ENCODE data around the gene GIT1. TPM values are rescaled to one million over a fixed set of nuclear protein-coding genes. Genes with fewer than 3 reads are reported as not detected.

Gene GIT1
- total and polyA plus RNA-seq, 9 of the 15 experiments (the other 6 are each of a cell fraction or from before 2014, with no cell fraction given): 0.35 to 35.3 (median 17.1) TPM

DNA sequence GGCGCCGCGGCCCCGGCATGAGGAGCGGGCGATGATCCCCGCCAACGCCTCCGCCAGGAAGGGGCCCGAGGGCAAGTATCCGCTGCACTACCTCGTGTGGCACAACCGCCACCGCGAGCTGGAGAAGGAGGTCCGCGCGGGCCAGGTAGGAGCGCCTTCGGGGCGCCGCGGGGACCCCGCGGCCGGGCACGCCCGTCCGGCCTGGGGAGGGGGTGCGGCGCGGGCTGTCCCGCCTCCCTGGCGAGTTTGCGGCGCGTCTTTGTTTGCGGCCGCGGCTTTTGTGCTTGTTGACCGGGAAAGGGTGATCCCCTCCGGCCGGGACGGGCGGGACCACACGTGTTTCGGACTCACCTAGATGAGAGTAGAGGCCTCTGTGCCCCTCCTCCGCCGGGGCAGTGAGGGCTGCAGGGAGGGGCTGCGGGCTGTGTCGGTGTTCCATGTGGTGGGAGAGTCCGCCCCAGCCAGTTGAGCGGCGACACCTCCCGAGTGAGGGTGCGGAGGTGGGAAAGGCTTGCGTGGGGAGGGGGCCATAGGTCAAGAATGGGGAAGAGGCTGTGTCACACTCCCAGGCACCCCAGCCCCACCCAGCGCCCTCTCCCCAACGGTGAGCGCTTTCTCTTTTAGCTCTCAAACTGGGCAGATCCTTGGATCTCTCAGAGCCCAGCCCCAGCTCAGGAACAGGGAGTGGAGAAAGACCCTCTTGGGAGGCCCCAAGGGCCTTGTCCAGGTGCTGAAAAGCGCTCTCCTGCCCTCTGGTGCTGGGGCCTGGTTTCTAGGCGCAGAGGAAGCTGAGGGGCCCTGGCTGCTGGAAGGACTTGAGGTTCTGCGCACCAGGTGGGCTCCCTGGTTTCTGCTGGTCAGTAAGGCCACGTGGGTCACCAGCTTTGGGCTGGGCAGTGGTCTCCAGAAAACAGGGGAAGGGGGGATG lies 4.4 kb upstream of the GIT1 start (continued):
- TF ChIP-seq, protein P1, sequence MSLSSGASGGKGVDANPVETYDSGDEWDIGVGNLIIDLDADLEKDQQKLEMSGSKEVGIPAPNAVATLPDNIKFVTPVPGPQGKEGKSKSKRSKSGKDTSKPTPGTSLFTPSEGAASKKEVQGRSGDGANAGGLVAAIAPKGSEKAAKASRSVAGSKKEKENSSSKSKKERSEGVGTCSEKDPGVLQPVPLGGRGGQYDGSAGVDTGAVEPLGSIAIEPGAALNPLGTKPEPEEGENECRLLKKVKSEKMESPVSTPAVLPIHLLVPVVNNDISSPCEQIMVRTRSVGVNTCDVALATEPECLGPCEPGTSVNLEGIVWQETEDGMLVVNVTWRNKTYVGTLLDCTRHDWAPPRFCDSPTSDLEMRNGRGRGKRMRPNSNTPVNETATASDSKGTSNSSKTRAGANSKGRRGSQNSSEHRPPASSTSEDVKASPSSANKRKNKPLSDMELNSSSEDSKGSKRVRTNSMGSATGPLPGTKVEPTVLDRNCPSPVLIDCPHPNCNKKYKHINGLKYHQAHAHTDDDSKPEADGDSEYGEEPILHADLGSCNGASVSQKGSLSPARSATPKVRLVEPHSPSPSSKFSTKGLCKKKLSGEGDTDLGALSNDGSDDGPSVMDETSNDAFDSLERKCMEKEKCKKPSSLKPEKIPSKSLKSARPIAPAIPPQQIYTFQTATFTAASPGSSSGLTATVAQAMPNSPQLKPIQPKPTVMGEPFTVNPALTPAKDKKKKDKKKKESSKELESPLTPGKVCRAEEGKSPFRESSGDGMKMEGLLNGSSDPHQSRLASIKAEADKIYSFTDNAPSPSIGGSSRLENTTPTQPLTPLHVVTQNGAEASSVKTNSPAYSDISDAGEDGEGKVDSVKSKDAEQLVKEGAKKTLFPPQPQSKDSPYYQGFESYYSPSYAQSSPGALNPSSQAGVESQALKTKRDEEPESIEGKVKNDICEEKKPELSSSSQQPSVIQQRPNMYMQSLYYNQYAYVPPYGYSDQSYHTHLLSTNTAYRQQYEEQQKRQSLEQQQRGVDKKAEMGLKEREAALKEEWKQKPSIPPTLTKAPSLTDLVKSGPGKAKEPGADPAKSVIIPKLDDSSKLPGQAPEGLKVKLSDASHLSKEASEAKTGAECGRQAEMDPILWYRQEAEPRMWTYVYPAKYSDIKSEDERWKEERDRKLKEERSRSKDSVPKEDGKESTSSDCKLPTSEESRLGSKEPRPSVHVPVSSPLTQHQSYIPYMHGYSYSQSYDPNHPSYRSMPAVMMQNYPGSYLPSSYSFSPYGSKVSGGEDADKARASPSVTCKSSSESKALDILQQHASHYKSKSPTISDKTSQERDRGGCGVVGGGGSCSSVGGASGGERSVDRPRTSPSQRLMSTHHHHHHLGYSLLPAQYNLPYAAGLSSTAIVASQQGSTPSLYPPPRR (CRISPR knock-in tag; IDR thresholded peaks at IDR 0.05; ENCODE audit: borderline replicate concordance): no peak; the same call in 1 of the 2 replicates
- TF ChIP-seq BCL6 (CRISPR knock-in tag; IDR thresholded peaks at IDR 0.05): no peak
- no peak for TF ChIP-seq CREB1 (IDR thresholded peaks at IDR 0.05)
- TF ChIP-seq CREB1 (CRISPR knock-in tag; IDR thresholded peaks at IDR 0.05): no peak; the same call in 1 of the 2 replicates
- TF ChIP-seq TRIM28 (IDR thresholded peaks at IDR 0.05): no peak
- TF ChIP-seq MLX (CRISPR knock-in tag; conservative IDR thresholded peaks at IDR 0.05): 0 out of 4 replicates have a peak, but pooled peaks of 1 of the 2 experiments have one; percentile 77
- TF ChIP-seq ZNF184 (CRISPR knock-in tag; IDR thresholded peaks at IDR 0.05): peak; percentile 72
- TF ChIP-seq, protein P2, sequence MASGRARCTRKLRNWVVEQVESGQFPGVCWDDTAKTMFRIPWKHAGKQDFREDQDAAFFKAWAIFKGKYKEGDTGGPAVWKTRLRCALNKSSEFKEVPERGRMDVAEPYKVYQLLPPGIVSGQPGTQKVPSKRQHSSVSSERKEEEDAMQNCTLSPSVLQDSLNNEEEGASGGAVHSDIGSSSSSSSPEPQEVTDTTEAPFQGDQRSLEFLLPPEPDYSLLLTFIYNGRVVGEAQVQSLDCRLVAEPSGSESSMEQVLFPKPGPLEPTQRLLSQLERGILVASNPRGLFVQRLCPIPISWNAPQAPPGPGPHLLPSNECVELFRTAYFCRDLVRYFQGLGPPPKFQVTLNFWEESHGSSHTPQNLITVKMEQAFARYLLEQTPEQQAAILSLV (tag; IDR thresholded peaks at IDR 0.05): no peak
- TF ChIP-seq SPI1 (IDR thresholded peaks at IDR 0.05; ENCODE audit: borderline replicate concordance, low read depth, low read length): no peak
- TF ChIP-seq RBM15 (IDR thresholded peaks at IDR 0.05; ENCODE audit: insufficient read depth, low read length): no peak
- TF ChIP-seq MYNN (IDR thresholded peaks at IDR 0.05): no peak
- TF ChIP-seq MYNN (CRISPR knock-in tag; IDR thresholded peaks at IDR 0.05): peak; percentile 85
- TF ChIP-seq, protein P3, sequence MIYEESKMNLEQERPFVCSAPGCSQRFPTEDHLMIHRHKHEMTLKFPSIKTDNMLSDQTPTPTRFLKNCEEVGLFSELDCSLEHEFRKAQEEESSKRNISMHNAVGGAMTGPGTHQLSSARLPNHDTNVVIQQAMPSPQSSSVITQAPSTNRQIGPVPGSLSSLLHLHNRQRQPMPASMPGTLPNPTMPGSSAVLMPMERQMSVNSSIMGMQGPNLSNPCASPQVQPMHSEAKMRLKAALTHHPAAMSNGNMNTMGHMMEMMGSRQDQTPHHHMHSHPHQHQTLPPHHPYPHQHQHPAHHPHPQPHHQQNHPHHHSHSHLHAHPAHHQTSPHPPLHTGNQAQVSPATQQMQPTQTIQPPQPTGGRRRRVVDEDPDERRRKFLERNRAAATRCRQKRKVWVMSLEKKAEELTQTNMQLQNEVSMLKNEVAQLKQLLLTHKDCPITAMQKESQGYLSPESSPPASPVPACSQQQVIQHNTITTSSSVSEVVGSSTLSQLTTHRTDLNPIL (CRISPR knock-in tag; IDR thresholded peaks at IDR 0.05): no peak
- TF ChIP-seq TCF7L2 (IDR thresholded peaks at IDR 0.05; ENCODE audit: low read depth, low read length): no peak
- TF ChIP-seq, protein P4, sequence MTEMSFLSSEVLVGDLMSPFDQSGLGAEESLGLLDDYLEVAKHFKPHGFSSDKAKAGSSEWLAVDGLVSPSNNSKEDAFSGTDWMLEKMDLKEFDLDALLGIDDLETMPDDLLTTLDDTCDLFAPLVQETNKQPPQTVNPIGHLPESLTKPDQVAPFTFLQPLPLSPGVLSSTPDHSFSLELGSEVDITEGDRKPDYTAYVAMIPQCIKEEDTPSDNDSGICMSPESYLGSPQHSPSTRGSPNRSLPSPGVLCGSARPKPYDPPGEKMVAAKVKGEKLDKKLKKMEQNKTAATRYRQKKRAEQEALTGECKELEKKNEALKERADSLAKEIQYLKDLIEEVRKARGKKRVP (CRISPR knock-in tag; IDR thresholded peaks at IDR 0.05): no peak
- no peak; the same call in 1 of the 2 replicates for TF ChIP-seq KDM2B (CRISPR knock-in tag; IDR thresholded peaks at IDR 0.05)
- no peak for TF ChIP-seq BRD9 (IDR thresholded peaks at IDR 0.05; ENCODE audit: low read depth, partially characterized antibody)
- no peak for TF ChIP-seq ZNF408 (CRISPR knock-in tag; IDR thresholded peaks at IDR 0.05; ENCODE audit: low read depth)

Measured in K562 (cell line).